NCI-H1092 (cell line): ENCODE results near the gene MPC1L.

ENCODE experiments used
- DNase-seq: peaks from one replicate; lab custom pipeline; 2025; lab: John Stamatoyannopoulos, UW

MPC1L gene

DNA sequence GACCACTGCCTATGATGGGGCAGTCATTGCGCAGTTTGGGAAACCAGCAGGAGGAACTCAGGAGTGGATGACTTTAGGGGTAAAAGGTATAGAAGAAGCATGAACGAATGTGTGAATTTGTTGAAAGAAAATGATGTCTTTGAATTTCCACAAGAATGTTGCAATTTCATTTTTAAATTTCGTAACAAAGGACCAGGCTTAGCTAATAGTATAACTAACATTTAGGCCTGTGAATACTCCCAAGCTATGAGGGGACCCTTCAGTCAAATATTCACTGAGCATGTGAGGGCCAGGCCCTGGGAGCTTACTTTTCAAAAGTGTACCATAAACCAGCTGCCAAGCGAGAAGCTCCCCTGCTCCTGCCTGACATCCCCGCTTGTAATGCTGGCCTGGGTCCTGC is 5.3 kb downstream of the MPC1L start:
- no peak for DNase-seq

DNA sequence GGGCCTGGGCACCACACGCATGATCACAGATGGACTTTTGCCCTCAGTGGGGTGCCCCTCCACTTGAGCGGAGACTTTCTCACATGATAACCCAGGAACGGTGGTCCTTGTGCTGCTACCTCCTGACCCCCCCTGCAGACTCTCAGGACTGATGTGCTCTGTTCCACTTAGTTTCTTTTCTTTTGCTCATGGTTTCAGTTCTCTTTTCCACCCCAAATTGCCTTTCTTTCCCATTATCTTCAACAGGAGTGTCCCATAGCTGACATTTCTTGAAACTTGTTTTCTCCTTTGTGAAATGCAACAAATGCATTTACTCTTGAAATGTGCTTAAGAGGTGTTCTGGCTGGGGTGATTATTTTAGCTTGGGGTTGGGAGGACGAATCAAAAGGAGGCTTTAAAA is 9.0 kb downstream of the MPC1L start:
- no peak for DNase-seq

DNA sequence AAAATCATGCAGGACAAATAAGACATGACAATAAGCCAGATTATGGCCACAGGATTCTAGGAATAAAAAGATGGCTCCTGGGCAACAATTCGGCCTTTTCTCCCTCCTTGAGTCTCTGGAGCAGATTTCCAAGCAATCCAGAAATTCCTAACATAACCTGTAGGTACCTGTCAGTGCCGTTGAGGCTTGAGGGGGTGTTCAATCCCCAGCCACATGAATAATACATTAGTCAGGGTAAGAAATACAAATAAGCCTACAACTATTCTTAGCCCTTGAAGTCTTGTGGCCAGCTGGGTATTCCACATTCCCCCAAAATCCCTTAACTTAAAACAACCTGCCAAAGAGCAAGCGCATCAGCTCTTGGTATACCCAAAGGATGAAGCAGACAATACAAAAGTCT is 14.5 kb downstream of the MPC1L start:
- DNase-seq = no peak

DNA sequence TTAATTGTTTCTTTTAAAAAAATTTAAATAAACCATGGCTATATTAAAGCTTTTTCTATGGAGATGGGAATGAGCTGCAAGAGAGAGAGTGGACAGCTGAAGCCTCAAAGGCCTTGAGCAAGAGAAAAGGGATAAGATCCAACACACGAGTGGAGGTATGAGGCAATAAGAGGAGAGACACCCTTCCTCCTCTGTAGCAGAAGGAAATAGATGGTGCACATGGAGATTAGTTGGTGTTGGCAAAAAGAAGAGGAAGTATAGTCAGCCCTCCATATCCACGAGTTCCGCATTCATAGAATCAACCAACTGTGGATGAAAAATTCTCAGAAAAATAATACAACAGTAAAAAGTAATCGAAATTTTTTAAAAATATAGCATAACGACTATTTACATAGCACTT is 20.9 kb downstream of the MPC1L start:
- DNase-seq = no peak

DNA sequence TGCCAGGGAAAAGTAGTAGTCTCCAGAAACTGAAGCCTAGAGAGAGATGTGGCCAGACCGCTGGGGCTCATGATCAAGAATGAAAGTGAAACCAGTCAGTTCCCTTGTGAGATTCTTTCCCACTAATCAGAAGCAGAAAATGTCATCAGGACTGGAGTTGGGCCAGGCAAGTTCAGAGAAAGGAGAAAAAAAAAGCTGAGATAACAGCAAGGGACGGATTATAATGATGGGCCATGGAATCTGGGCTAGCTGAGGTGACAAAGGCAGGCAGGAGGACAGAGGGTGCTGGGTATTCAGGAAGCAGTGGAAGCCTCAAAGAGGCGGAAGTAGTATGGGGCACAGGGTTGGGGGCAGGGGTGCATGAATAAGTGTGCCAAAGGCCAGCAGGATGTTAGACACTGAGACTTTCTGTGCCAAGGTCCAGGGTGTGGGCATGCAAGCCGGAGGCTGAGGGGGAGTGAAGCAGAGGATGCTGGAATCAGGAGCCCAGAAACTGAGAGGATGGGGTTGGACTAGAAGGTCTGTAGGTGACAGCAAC is 21.7 kb downstream of the MPC1L start:
- no peak for DNase-seq

DNA sequence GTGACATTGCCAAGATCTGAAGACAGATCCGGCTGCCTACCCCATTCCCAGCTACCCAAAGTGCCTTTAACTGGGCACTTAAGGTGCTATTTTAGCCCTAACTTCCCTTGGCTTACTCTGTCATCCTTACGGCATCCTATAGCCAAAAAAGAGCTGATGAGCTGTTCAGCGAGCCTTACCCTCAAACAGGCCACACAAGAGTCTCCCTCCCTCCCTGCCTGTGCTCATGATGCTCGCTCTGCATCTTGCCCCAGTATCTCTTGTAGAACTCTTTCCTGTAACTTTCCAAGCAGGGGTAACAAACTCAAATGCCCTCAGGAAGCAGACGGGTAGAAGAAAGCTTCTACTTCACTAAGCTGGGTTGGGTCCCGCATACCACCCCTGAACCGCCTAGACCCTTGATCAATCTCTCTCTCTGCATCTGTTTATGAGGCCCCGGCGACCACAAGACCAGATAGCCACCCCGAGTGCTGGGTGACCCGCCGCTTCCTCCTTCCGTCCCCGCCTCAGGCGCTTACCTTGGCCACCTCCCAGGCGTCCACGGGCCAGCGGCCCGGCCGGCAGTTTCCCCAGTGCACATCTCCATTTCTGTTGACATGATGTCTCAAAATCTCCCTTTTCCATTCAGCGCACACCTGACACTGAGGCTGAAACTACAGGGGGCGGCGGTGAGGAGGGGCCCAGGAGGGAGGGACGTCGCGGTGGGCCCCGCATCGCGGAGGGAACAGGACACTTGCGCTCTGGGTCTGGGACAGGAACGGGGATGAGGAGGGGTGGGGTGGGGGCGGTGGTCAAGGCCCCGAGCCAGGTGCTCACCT is 23.5 kb downstream of the MPC1L start:
- DNase-seq = no peak

DNA sequence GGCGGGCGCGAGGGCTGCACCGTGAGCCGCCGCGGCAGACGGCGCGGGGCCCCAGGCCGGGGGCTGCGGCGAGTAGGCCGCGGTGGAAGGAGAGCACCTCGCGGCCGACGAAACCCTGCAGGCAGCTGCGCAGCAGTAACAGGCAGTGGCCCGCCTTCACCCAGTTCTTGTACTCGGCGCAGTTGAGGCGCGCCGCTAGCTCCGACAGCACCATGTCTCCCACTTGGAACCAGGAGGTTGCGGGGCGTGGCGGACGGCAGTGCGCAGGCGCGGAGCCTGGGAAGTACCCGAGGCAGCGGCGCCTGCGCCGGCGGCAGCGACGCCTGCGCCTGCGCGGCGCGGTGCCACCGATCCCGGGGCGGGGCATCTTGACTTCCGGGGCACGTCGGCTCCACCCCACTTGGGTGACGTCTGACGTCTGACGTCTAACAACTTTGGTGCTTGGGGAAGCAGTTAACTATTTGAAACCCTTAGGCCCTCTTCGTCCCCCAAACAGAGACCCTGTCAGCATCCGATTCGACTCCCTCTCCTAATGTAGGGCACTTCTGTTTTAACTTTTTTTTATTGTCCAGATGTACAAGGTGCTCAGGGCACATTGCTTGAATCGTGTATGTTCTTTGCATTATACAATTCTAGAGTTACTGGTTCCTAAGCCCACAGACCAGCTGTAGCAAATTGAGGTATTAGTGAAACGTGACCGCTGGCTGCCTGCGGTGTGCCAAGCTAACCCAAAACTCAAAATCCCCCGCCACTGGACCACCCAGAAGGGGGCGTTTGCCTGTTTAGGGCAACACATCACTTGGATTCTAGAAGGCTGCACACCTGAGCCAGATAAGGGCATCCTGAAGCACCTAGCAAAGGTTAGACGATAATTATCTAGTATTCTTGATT is 24.3 kb downstream of the MPC1L start, which contains the start of gene CXorf38:
TSS of gene CXorf38 (minus strand) at position 255 of the 891 bp plus-strand sequence. CDS start at position 214, 41 bp downstream.
- peak; percentile 91 for DNase-seq

DNA sequence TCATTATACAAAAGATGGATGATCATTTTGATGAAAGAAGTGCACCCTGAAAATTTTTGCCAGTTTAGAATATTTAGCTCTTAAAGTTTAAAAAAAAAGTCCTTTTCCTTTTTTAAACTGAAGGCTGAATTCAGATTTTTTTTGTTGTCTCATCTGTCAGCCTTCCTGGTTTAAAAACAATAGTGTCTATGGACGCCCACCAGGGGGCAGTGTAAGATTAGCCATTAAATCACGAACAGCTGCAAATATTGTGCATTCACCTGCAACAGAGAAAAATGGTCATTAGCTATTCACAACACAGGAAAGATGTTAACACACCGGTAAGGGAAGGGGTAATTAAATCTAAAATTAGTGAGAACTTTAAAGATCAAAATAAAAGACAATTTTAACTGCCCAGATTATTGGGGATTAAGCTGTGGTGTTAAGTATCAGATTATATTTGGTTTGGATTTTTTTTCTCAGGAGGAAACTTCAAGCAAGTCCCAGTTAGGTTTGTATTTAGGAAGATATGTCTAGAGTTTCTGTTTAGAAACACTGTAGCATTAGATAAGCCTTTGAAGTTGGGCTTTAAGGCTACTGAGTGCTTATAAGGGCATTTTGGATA is 28.5 kb downstream of the MPC1L start:
- DNase-seq = peak; percentile 50

DNA sequence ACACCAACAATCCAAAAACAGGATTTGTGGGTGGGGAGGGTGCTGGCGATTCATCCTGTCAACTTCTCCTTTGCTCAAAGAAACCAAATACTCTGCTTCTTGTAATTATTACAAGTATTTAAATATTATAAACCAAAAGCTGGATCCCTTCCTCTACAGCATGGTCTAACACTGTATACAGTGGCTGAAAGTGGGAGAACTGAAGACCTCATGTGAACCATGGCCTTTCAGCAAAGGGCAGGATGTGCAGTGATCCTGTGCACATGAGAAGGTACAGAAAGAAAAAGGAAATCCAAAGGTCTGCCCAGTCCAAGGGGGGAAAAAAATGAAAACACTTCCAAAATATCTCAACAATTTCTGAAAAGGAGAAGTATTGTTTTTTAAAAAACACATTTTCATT is 29.4 kb downstream of the MPC1L start:
- DNase-seq = no peak

DNA sequence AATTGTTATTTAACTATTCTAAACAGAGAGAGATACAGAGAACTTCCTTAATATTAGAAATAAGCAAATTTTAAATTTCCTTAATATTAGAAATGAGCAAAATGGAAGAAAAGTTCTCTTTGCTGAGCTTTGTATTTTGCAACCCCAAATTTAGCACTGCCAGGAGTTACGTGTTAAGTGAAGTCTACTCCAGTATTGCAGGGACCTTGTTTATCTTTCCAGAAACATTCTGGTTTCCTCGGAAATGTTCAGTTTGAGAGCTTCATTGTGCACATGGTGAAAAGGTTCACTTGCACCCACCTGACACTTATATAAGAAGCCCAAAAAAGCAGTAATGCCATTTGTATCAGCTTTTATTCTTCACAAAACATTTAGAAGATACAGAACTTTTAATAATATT is 30.3 kb downstream of the MPC1L start:
- DNase-seq = no peak

DNA sequence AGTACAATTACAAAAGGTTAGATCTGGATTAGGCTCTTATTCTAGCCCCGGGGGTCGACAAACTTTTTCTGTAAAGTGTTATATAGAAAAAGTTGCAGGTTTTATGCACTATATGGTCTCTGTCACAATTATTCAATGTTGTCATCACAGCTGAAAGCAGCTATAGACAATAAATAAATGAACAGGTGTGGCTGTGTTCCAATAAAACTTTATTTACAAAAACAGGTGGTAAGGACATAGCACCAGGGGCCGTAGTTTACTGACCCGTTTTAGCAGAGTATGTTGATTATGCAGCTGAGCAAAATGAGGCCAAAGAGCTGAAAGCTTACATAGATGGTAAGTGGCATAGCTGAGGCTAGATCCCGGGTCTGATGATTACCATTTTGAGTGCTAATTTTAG is 37.2 kb downstream of the MPC1L start:
- no peak for DNase-seq

DNA sequence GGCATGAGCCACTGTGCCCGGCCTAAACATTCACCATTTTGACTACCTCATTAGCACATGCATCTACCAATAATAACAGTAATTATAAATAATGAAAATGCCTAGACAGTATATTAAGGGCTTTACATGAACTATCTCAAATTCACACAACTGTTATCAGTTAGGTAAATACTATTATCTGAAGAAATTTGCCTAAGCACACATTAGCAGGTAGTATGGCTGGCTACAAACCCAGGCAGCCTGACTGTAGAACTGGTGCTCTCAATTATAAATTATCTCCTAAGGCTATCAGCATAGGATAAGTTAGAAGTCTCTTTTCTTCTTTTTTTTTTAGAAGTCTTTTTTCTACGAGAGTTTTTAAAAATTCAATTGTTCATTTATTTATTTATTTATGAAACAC is 38.3 kb downstream of the MPC1L start:
- no peak for DNase-seq

DNA sequence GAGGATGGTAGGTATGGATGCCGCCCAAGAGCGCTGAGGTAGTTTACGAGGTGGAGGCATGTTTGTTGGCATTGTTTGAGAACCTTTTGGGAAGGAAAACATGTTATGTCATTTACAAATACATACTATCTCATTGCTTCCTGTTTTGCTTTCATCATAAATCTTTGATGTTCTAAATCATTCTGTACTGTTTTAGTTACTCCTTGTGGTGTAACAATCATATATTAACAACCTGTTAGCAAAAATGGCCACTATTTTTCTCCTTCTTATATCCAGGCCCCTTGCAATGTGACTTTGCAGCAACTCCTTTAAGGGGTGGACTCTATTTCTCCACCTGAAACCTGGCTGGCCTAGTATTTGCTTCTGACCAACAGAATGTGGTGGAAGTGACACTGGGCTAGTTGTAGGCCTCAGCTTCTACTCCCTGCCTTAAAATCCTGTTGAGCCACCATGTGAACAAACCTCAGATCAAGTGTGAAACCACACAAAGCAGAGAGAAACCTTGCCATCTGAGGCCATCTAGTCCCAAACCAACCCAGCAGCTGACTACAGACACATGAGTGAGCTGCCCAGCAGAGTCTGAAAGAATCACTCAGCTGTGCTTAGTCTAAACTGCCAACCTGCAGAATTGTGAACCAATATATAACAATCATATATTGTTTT is 40.0 kb downstream of the MPC1L start:
- DNase-seq = no peak

DNA sequence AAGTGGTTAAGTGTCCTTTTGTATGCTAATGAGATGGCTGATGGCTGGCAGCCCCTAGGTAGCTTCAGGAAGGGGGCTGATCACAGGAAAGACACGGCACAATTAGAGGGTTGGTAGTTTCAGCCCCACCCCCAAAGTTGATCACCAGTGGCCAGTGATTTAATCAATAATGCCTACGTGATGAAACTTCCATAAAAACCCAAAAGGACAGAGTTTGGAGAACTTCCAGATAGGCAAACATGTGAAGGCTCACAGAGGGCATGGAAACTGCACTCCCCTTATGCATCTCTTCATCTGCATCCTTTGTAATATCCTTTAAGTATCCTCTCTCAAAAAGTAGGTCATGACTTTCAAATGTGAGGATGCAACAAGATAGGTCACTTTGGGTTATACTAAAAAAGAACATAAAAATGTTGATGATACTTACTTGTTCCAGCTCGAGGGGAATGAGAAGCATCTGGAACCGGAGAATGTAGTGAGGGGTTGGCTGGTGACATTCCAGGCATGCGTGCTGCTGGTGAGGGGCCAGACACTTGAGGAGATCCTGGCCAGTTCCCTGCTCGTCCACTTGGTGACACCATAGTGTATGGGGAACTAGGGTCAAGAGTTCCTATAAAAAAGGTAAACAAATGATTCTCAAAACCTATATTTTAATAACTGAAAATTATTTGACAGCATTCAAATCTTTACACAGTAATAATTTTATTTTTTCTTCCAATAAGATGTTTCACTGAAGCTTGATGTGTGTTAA is 40.8 kb downstream of the MPC1L start:
- no peak for DNase-seq

DNA sequence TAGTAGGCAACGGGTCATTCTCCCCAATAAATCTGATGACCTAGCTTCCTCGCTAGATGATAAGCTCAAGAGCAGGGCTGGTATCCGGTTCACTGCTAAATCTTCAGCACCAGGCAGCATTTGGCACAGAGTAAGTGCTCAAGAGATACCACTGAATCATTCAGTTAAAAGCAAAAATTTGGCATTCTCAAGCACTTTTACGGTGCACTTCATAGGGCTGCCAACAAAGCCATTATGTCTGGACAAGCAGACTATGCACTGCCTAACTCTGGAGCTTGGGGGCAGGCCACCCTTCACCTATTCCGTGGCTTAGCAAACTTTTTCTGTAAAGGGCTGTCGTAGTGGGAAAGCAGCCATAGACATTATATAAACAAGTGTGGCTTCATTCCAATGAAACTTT is 47.9 kb downstream of the MPC1L start:
- DNase-seq = peak; percentile 20
